Endothelial cell (in vitro differentiated cells): ENCODE data around the gene REX1BD. TPM values are rescaled to one million over a fixed set of nuclear protein-coding genes. Genes with fewer than 3 reads are reported as not detected.

Experiments used
- DNase-seq: peaks from one replicate; pipeline ENCODE4 v3.0.0; 2021; ENCODE audit warnings: low spot score
- H3K27ac Mint-ChIP-seq: one replicate; pipeline ENCODE4 v1.8.0; 2021; ENCODE audit warnings: mixed read lengths, inconsistent platforms; ENCODE audit not compliant: unreplicated experiment
- H3K27me3 Mint-ChIP-seq: one replicate; pipeline ENCODE4 v1.8.0; 2021; ENCODE audit warnings: mild to moderate bottlenecking, moderate library complexity, mixed read lengths, inconsistent platforms; ENCODE audit not compliant: unreplicated experiment
- H3K36me3 Mint-ChIP-seq: one replicate; pipeline ENCODE4 v1.8.0; 2021; ENCODE audit warnings: mild to moderate bottlenecking, low read depth, mixed read lengths, inconsistent platforms; ENCODE audit not compliant: unreplicated experiment
- H3K4me1 Mint-ChIP-seq: one replicate; pipeline ENCODE4 v1.8.0; 2021; ENCODE audit warnings: mild to moderate bottlenecking, mixed read lengths, inconsistent platforms; ENCODE audit not compliant: unreplicated experiment
- H3K4me3 Mint-ChIP-seq: one replicate; pipeline ENCODE4 v1.8.0; 2021; ENCODE audit warnings: mild to moderate bottlenecking, mixed read lengths, inconsistent platforms; ENCODE audit not compliant: unreplicated experiment
- H3K9me3 Mint-ChIP-seq: one replicate; pipeline ENCODE4 v1.8.0; 2021; ENCODE audit warnings: mixed read lengths, inconsistent platforms; ENCODE audit not compliant: unreplicated experiment
- total RNA-seq: library from RNA; stranded (reverse); fragmentation: NEBNext Ultra II Directional; extraction: Animal tissue kit (Norgen Biotek cat#: 25700); gene quantifications from one replicate; pipeline ENCODE4 v1.2.1, GENCODE V29; 2021; ENCODE audit not compliant: unreplicated experiment
- TF ChIP-seq, protein P1 (sequence below): fragments of 200-600 bp; sonication (generic); IDR thresholded peaks from one replicate; pipeline ENCODE4 v1.5.0; 2021; ENCODE audit warnings: antibody characterized with exemption; ENCODE audit not compliant: unreplicated experiment

REX1BD gene
- total RNA-seq, 1 donor from 2014 or later = 88.8 TPM

DNA sequence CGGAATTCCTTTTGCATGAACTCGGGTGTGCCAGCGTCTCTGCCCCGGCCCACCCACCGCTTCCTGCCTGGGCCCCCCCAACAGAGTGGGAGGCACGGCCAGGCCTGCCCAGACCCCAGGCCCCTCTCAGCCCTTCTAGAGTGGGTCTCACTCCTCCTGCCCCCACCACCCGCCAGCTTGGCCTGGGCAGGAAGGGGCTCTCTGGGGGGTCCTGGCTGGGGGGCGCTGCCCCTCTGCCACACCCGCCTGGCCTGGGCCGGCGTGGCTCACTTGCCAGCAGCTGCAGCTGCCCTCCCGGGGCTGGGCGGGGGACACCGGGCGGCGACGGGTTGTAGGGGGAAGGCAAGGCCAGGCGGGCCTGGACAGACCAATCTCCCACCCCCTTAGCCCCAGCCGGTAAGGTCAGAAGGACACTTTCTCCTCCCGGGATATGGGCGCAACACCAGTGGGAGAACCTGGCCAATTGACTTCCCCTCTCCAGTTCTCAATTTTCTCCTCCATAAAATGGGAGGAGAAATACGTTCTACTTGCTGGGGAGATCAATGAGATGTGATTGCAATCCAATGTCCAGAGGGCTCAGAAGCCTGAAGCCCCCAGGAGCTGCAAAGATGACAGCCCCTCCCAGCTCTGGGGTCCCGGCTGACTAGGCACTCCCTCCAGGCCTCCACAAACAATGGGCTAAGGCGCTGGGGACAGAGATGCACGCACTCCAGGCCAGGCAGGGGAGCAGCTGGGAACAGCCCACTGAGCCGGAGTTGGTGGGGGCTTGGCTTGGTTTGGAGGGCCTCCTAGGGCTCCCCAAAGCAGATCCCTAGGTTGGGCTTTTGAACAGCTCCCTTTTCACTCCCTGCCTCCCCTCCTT lies 15.6 kb downstream of the REX1BD start:
- Mint-ChIP-seq H3K9me3 (no peaks in the 10 kb centered on the region), H3K4me3 (no peak overlapping the region), H3K4me1 (peaks cover 12% of the 10 kb centered on the region), H3K27ac (no peak overlapping the region), H3K36me3 (peaks cover 7% of the 10 kb centered on the region), H3K27me3 (peaks cover 38% of the 10 kb centered on the region)
- TF ChIP-seq, protein P1, sequence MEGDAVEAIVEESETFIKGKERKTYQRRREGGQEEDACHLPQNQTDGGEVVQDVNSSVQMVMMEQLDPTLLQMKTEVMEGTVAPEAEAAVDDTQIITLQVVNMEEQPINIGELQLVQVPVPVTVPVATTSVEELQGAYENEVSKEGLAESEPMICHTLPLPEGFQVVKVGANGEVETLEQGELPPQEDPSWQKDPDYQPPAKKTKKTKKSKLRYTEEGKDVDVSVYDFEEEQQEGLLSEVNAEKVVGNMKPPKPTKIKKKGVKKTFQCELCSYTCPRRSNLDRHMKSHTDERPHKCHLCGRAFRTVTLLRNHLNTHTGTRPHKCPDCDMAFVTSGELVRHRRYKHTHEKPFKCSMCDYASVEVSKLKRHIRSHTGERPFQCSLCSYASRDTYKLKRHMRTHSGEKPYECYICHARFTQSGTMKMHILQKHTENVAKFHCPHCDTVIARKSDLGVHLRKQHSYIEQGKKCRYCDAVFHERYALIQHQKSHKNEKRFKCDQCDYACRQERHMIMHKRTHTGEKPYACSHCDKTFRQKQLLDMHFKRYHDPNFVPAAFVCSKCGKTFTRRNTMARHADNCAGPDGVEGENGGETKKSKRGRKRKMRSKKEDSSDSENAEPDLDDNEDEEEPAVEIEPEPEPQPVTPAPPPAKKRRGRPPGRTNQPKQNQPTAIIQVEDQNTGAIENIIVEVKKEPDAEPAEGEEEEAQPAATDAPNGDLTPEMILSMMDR = no peak
- DNase-seq = no peak

DNA sequence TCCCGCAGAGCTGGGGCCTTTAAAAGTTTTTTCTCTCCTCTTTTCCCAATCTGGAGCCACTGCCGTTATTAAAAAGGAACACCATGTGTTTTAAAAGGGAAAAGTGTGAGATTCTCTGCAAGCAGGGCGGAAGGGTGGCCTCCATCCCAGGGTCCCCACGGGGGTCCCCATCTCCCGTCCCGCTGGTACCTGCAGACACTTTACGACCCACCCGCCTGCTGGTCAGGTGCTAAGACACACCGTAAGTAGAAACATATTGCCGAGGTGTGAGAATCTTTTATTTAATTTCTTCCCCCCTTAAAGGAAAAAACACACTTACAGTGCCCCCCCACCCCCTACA lies 16.2 kb downstream of the REX1BD start:
- Mint-ChIP-seq H3K27ac (no peak overlapping the region), H3K9me3 (no peaks in the 10 kb centered on the region), H3K4me1 (peaks cover 12% of the 10 kb centered on the region), H3K27me3 (peaks cover 36% of the 10 kb centered on the region), H3K4me3 (no peak overlapping the region), H3K36me3 (peaks cover 7% of the 10 kb centered on the region)
- no peak for DNase-seq
- TF ChIP-seq, protein P1 = no peak

GRCh38 chr19:18605196-18605545 lies 16.6 kb downstream of the REX1BD start:
- no peaks in the 10 kb centered on the region for H3K9me3 Mint-ChIP-seq
- no peak for DNase-seq
- H3K27me3 Mint-ChIP-seq = peaks cover 38% of the 10 kb centered on the region
- H3K4me3 Mint-ChIP-seq = peak overlapping the region; percentile 76
- TF ChIP-seq, protein P1 = no peak
- H3K36me3 Mint-ChIP-seq = peaks cover 7% of the 10 kb centered on the region
- H3K27ac Mint-ChIP-seq = peak overlapping the region; percentile 77
- H3K4me1 Mint-ChIP-seq = peaks cover 12% of the 10 kb centered on the region

GRCh38 chr19:18605546-18606280 lies 17.1 kb downstream of the REX1BD start:
- no peak for DNase-seq
- Mint-ChIP-seq H3K27ac (peak overlapping the region; percentile 77), H3K4me1 (peaks cover 12% of the 10 kb centered on the region), H3K4me3 (peak overlapping the region; percentile 76), H3K36me3 (peaks cover 7% of the 10 kb centered on the region), H3K27me3 (peaks cover 38% of the 10 kb centered on the region), H3K9me3 (no peaks in the 10 kb centered on the region)
- TF ChIP-seq, protein P1 = no peak
